Vagina (tissue), 2 donors: Measurements from ENCODE around the gene GAMT.

ENCODE experiments used
- CTCF ChIP-seq, 3 experiments: fragments of 450-650 bp in 2 of 3; fragments of 200-600 bp in 1 of 3; sonication (generic) in 1 of 3; IDR thresholded peaks; one replicate each; pipeline ENCODE4 v1.5.1; 2017 to 2019; ENCODE audit warnings: antibody characterized with exemption in 3 of 3, mild to moderate bottlenecking in 2 of 3, moderate library complexity in 2 of 3
- POLR2A ChIP-seq, 2 donors: fragments of 450-650 bp; IDR thresholded peaks; one replicate each; pipeline ENCODE4 v1.6.1; 2017; ENCODE audit warnings: antibody characterized with exemption in 2 of 2, mild to moderate bottlenecking in 2 of 2, moderate library complexity in 2 of 2

DNA sequence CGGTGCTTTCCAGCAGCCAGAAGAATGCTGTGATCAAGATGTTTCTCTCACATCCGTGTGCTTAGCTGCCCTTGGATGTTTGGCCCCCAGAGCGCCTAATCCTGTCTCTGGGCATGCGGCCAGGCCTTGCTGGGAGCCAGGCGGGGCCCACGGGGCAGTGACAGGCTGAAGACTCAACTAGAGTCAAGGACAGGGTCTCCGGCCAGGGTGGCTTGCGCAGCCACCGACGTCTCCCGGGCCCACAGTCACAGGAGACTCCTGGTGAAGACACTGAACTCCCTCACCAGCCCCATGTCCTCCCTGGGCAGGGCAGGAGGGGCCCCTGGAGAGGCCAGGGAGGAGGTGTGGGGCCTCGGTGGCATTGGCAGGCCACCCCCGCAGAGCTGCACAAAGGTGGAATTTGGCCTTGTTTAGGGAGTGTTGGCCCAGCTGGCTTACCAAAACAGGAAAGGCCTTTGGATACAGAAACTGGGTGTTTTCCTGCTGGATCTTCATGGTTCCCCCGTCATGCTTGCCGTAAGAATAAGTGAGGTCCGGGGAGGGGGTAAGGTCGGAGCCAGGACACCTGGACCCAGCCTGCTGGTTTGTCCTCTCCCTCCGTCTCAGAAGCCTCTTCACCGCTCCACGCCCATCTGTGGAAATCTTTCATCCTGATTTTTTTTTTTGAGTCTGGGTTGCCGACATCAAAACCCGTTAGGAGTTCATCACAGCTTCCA, 27.6 kb downstream of the GAMT start:
- TF ChIP-seq POLR2A (IDR thresholded peaks at IDR 0.05) (no peak), CTCF (IDR thresholded peaks at IDR 0.05) (no peak)
